M059J (cell line): ENCODE data around the gene TBC1D23. TPM values are rescaled to one million over a fixed set of nuclear protein-coding genes. Genes with fewer than 3 reads are reported as not detected.
"Not testable (repeated sequence)": the region's sequence is repeated elsewhere in the genome, so short reads cannot be mapped to it uniquely, and the experiment has no call there.

ENCODE experiments used
- DNase-seq: peaks from one replicate; pipeline ENCODE4 v3.0.0-alpha.2; 2012; ENCODE audit warnings: low read depth
- total RNA-seq: library from RNA; depleted of rRNA; stranded (reverse); fragments of >200 nt; shearing (Covaris generic); gene quantifications from 2 replicates; pipeline ENCODE4 v1.2.3, GENCODE V29; 2014; rRNA removed

TBC1D23 gene
- total RNA-seq, 1 experiment from 2014 or later = 79.3 TPM

DNA sequence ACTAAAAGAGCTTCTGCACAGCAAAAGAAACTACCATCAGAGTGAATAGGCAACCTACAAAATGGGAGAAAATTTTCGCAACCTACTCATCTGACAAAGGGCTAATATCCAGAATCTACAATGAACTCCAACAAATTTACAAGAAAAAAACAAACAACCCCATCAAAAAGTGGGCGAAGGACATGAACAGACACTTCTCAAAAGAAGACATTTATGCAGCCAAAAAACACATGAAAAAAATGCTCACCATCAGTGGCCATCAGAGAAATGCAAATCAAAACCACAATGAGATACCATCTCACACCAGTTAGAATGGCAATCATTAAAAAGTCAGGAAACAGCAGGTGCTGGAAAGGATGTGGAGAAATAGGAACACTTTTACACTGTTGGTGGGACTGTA lies 91.0 kb downstream of the TBC1D23 start:
- not testable (repeated sequence) for DNase-seq

DNA sequence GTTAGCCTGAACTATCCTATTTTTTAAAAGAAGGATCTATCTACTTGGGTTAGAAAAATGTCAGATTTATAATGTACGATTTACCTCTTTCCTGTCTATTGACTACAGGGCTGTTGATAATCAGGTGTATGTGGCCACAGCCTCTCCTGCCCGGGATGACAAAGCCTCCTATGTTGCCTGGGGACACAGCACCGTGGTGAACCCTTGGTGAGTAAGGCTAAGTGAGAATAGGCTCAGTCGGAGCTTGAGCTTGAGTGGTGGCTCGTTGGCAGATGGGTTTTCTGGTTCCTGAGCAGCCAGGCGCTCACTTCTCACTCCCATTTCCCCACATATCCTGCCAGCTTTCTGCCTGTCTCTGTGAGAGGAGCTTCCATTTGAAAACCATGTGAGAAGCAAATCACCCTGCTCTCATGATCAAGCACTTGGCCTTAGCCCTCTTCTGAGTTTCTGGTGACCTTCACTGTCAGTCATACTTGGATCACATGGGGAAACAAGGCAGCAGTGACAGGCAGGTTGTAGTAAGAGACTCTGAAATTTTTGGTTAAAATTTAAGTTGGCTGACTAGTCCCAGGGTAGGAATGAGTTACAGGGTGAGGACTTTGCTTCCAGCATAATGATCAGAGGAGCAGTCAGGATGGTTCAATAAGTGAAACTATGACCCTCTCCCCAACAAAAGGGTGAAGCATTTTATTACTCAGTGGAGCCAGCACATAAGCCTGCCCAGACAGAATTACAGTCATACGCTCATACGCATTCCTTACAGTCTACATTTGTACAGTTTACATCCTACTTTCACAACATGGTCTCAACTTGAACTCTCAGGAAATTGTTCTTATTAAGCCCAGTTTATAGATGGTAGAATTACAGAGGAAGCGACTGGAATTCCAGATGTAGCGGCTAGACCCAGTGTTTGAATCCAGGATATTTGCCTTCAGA lies 91.8 kb downstream of the TBC1D23 start:
- no peak for DNase-seq

DNA sequence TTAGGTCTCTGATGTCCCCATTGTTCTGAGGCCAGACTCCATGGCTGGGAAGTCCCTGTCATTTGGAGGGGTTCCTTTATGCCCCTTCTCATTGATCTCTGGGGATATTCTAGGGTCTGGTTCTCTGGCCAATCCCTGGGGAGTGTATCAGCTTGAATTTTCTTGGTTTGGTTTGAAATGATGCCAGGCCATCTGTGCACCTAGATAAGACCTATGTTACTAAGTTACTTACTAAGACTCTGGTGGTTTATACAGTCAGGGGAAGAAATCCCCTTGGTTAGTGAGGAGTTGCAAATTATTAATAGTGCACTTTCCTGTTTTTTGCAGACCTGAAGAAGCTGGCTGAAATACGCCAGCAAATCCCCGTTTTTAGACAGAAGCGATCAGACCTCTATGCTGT lies 94.1 kb downstream of the TBC1D23 start:
- DNase-seq = no peak

DNA sequence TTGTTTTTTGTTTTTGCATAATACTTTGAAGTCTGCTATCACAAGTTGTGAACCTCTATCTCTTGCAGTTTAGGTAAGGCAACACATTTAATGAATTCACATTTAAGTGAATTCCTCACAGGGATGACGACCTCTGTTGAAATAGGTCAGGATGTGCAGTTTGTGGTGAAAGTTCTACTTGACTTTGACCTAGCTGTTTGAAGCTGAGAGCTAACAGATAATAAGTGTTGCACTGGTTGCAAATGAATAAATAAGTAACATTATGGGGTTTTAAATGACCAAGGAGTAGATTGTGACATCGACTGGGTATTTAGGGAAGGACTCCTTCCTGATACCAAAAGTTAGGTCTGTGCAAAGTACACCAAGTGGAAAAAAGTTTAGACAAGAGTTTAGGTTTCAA lies 97.6 kb downstream of the TBC1D23 start:
- DNase-seq = no peak

DNA sequence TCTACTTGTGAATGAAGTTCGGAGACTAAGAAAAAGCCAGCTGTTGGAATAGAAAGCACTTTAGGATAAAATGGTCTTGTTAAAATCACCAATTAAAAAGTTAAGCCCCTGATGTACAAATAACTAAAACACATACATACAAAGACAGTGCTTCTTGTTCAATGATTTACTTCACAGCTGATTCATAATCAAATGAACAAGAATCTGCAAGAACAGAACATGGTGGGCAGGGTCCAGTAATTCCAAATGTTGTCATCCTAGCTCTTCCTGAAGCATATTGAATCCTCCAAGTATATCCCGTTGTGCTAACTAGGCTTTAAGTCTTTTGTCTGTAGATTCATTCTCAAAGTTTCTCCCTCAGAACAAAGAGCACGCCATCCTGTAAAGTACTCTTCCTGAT lies 98.2 kb downstream of the TBC1D23 start:
- no peak for DNase-seq

DNA sequence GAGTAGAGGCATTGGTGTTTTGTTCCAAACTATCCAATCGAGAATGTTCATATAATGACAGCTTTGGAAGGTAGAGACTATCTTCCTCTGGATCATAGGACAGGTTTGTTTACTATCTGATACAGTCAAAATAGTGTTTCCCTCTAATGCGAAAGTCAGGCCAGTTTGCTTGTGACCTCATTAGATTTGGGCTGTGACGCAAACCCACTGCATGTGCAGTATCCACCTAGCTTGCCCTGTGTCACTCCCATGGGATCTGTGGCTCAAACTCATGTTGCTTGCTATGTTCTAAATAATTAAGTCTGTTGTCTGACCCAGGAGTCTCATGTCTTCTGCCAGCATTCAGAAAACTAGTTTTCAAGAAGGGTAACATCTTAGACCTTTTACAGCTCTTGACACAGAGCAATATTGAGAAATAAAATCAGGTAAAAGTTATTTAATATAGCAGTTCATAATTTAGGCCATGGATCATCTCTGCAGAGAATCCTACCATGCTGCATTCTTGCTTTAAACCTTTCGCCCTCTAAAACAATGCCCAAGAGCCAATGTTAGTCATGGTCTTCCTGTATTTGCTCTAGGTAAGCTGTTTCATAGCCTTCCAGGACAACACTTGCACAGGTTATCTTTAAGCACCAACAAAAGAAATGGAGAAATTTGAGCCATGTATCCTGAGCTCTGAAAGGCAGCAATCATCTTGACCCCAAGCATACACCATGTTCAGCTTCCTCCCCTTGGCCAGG lies 100.1 kb downstream of the TBC1D23 start:
- DNase-seq = no peak

DNA sequence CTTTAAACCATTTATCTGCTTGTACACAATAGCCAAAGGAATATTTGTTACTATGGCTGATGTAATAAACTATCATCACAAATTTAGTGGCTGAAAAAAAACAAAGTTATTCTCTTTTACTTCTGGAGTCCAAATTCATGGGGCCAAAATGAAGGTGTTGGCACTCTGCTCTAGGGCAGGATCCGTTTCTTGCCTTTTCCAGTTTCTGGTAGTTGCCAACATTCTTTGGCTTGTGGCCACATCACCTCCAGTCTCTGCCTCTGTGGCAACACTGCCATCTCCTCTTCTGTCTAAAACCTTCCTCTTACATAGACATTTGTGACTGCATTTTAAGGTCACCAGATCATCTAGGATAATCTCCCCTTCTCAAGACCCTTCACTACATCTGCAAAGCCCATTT lies 101.1 kb downstream of the TBC1D23 start:
- DNase-seq = no peak

DNA sequence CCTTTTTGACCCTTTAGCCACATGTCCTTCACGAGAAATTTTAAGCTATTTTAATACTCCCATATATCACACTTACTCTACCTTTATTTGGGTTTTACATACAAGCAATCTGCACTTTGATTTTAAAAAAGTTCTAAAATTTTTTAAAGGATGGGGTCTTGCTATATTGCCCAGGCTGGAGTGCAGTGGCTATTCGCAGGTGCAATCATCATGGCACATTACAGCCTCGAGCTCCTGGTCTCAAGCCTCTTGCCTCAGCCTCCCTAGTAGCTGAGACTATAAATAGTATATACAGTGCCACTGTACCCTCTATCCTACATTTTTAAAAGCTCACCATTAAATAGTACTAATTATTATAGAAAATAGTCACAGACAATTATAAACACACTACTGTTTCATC lies 103.6 kb downstream of the TBC1D23 start:
- DNase-seq = no peak

DNA sequence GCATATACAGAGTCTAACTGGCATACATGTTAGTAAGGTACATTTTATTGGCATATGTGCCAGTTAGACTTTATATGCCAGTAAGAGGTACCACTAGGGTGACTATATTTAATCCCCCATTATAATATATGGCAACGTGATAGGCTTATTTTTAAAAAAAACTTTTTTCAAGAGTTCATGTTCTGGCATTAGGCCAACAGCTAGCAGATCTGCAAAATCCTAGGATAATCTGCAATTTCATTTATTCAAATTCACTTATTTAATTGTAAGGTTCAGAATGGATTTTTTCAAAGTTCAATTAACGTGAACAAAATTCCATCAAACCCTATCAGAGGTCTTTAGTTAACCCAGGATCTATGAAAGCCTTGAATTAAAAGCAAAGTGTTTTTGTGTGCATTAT lies 105.6 kb downstream of the TBC1D23 start:
- DNase-seq = no peak

DNA sequence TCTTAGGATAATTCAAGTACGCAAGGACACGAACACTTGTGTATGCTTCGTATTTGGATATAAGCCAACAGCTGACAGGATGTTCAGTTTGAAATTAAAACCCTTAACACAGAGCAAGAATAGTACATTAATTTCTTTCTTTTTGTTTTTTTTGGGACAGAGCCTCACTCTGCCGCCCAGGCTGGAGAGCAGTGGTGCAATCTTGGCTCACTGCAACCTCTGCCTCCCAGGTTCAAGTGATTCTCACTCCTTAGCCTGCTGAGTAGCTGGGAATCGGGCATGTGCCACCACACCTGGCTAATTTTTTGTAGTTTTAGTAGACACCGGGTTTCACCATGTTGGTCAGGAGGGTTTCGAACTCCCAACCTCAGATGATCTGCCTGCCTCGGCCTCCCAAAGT lies 107.6 kb downstream of the TBC1D23 start:
- no peak for DNase-seq

DNA sequence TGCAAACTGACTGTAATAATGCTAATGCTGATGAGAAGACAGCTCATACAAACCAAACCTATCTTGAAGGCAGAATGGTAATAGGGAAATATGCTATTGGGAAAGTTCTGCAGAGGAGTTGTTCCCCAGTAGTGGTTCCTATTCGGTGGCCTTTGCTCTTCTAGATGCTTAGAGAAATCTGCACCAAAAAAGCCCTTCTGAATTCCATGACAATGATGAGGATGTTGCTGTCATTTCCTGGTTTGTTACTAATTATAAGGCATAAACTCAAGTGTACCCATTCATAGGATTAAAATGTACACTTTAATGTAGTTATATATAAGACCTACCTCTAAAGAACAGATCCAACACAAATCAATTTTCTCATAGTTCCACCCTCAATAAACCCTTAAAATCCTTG lies 110.0 kb downstream of the TBC1D23 start:
- DNase-seq = no peak

DNA sequence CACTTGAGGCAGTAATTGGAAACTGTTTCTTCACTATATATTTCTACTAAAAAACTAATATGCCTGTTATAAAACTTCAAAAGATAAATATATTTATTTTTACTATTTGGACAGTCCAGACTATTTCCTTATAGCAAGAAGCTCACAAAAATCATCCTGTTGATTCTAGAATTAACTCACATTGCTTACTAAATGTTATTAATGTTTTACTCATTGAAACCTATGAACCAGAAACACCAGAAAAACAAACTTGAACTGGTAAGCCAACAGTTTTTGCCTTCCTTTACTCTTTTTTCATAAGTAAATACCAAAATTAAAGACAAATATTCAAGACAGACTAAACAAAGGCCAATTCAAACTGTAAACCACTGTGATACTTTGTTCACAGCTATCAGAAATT lies 113.7 kb downstream of the TBC1D23 start:
- DNase-seq = no peak

Other genes with a start within 250 kb of the TBC1D23 start
- 35.1 and 43.2 TPM in 2 replicates for gene FILIP1L, start 146.5 kb upstream of the TBC1D23 start, total RNA-seq
- gene NIT2, start 73.8 kb downstream of the TBC1D23 start, total RNA-seq = 36.0 and 48.4 TPM in 2 replicates
- 59.3 and 92.9 TPM in 2 replicates for gene TOMM70, start 140.1 kb downstream of the TBC1D23 start, total RNA-seq
- 7.1 and 11.2 TPM in 2 replicates for gene LNP1, start 140.5 kb downstream of the TBC1D23 start, total RNA-seq
- 41.0 and 46.1 TPM in 2 replicates for gene TMEM45A, start 231.6 kb downstream of the TBC1D23 start, total RNA-seq